Measurements from ENCODE around the gene TMEM255B. TPM values are rescaled to one million over a fixed set of nuclear protein-coding genes. Genes with fewer than 3 reads are reported as not detected.

Gene TMEM255B
- total RNA-seq, 1 experiment from 2014 or later = 2.8 TPM

DNA sequence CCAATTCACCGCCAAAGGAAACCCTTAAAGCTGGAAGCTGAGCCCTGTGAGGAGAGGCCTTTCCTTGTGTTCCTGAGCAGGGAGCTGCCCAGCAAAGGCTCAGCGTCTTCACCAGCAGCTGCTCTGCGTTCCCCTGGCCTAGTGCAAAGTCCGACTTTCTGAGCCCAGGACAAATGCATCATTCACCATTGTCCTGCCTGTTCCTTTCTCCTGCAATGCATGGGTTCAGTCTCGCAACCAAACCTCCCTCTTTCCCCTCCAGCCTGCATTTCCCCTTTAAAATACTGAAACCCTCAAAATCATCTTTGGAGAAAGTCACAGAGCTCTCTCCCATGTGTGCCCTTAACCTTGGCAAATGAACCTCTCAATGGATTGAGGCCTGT lies 12.9 kb upstream of the TMEM255B start:
- H2AFZ ChIP-seq (ENCODE audit: low read length) = no peak overlapping the region

More for the DNA sequence above, 12.9 kb upstream of the TMEM255B start:
- no peaks in the 10 kb centered on the region for H3K27me3 ChIP-seq (ENCODE audit: insufficient read depth, low read length)
- H2BK12ac ChIP-seq (ENCODE audit: insufficient read length, low read depth, low read length) = no peak overlapping the region
- TF ChIP-seq CTCF (conservative IDR thresholded peaks at IDR 0.05) = no peak
- peaks cover 3% of the 10 kb centered on the region; the same call in 1 of the 2 replicates for H3K27me3 Mint-ChIP-seq (ENCODE audit: low read depth)
- H2BK15ac ChIP-seq (ENCODE audit: low read depth, low read length) = no peak overlapping the region
- H3K27ac ChIP-seq (ENCODE audit: insufficient read length, low read depth, low read length) = no peak overlapping the region
- H3K56ac ChIP-seq (ENCODE audit: insufficient read length, low read depth, low read length) = no peak overlapping the region
- H3K4me1 ChIP-seq (ENCODE audit: insufficient read depth, low read length) = no peaks in the 10 kb centered on the region
- H3K4ac ChIP-seq (ENCODE audit: low read depth, low read length) = no peak overlapping the region
- no peaks in the 10 kb centered on the region for H3K79me2 ChIP-seq (ENCODE audit: insufficient read depth, low read length)
- H4K5ac ChIP-seq (ENCODE audit: insufficient read length, low read depth, low read length) = no peak overlapping the region
- H2BK120ac ChIP-seq (ENCODE audit: low read depth, low read length, poor library complexity, severe bottlenecking) = no peak overlapping the region
- H3K23ac ChIP-seq (ENCODE audit: insufficient read length, low read depth, low read length) = no peak overlapping the region
- no peak for DNase-seq
- peaks cover 15 to 26% of the 10 kb centered on the region in 2 experiments for H3K4me1 Mint-ChIP-seq
- H3K14ac ChIP-seq (ENCODE audit: insufficient read depth, low read length) = no peak overlapping the region
- no peak overlapping the region for H2BK5ac ChIP-seq (ENCODE audit: insufficient read length, low read length)
- no peaks in the 10 kb centered on the region for H3K79me1 ChIP-seq (ENCODE audit: insufficient read depth, low read depth, low read length, poor library complexity, severe bottlenecking)
- no peaks in the 10 kb centered on the region for H4K20me1 ChIP-seq (ENCODE audit: control insufficient read depth, insufficient read depth, insufficient read length)
- no peak overlapping the region for H3K4me2 ChIP-seq (ENCODE audit: insufficient read depth, insufficient read length, low read length)
- peaks cover 8% of the 10 kb centered on the region in 2 experiments; a peak in 4 of 5 replicates for H3K9me3 Mint-ChIP-seq
- no peak overlapping the region for H4K8ac ChIP-seq (replicated peaks; ENCODE audit: insufficient read length, low read depth, low read length)
- H3K27ac Mint-ChIP-seq = peak overlapping the region in 1 of 3 experiments; percentile 63; a peak in 3 of 7 replicates
- no CpG with 5 or more reads among the region's 5 CpGs for WGBS (ENCODE audit: extremely low coverage, insufficient read length, low lambda C conversion rate)
- no peak overlapping the region for H3K18ac ChIP-seq (ENCODE audit: insufficient read length, low read depth, low read length)
- H3K23me2 ChIP-seq (ENCODE audit: insufficient read length, low read depth, low read length, poor library complexity, severe bottlenecking) = no peaks in the 10 kb centered on the region
- no peak overlapping the region for H3K9ac ChIP-seq (ENCODE audit: extremely low read depth, insufficient read length, low read length)
- H3K9me3 ChIP-seq (ENCODE audit: control insufficient read depth, low read depth, low read length) = no peaks in the 10 kb centered on the region
- no peak overlapping the region for H3T11ph ChIP-seq (ENCODE audit: low read length)
- H4K91ac ChIP-seq (ENCODE audit: insufficient read length, low read depth, low read length) = no peak overlapping the region
- H3K36me3 Mint-ChIP-seq (ENCODE audit: insufficient read depth in 1 of 3, low read depth in 3 of 3) = peaks cover 0 to 7% (median 1%) of the 10 kb centered on the region in 3 experiments; a peak in 3 of 7 replicates
- no peak overlapping the region for H2AK5ac ChIP-seq (ENCODE audit: insufficient read length, low read length)
- no peak overlapping the region for H2BK20ac ChIP-seq (ENCODE audit: low read depth, low read length, poor library complexity, severe bottlenecking)
- no peak overlapping the region for H3K4me3 Mint-ChIP-seq

Measured in H9 (cell line).